ENCODE data around the gene OVCA2. TPM values are rescaled to one million over a fixed set of nuclear protein-coding genes. Genes with fewer than 3 reads are reported as not detected.

OVCA2 gene
- total RNA-seq, 4 donors from 2014 or later = 32.4 to 49.0 (median 37.8) TPM

- no peaks in the 10 kb centered on the region for H3K9me3 ChIP-seq
- H3K4me1 ChIP-seq = peaks cover 4 to 33% (median 7%) of the 10 kb centered on the region in 4 donors
- no peak overlapping the region for H3K4me3 ChIP-seq
- H3K36me3 ChIP-seq = no peaks in the 10 kb centered on the region
- H3K27me3 ChIP-seq = no peaks in the 10 kb centered on the region
- H3K27ac ChIP-seq = no peak overlapping the region
- DNase-seq = no peak
- no peak for TF ChIP-seq POLR2A (IDR thresholded peaks at IDR 0.05)
These were observed 45.0 kb upstream of the OVCA2 start for GRCh38 chr17:1996800-1997288.

DNA sequence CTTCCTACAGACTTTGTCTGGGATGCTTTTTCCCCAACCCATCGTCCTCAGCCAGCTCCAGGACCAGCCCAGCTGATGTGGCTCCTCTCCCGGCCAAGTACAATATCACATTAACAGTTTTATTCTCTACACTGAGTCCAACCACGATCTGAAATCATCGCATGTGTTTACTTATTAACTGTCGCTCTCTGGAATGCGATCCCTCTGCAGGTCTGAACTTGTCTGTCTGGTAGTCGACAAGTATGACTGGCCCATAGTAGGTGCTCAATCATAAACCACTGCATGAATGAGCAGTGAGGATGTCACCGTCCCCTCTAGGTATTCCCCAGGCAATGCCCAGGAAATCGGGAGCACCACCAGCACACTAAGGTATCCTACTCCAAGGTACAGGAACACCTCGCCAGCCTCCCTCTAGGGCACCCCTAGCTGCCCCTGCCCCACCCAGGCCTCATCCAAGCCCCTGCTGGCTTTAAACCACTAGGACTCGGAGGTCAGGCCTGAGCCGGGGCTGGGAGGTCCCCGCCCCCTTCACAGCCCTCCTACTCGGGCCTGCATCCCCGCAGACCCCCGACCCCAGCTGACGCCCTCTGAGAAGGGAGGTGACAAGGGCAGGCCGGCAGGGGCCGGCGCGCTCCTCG is 44.4 kb upstream of the OVCA2 start:
- DNase-seq = no peak
- no peaks in the 10 kb centered on the region for H3K27me3 ChIP-seq
- H3K4me3 ChIP-seq = peak overlapping the region in 3 of 4 donors; percentile 30 to 76 (median 66)
- TF ChIP-seq CTCF (IDR thresholded peaks at IDR 0.05) (peak in 2 of 6 experiments; percentile 5 to 23), POLR2A (IDR thresholded peaks at IDR 0.05) (no peak)
- H3K9me3 ChIP-seq = no peaks in the 10 kb centered on the region
- peaks cover 4 to 33% (median 7%) of the 10 kb centered on the region in 4 donors for H3K4me1 ChIP-seq
- peak overlapping the region in 2 of 4 donors; percentile 52 to 72 for H3K27ac ChIP-seq
- no peaks in the 10 kb centered on the region for H3K36me3 ChIP-seq

DNA sequence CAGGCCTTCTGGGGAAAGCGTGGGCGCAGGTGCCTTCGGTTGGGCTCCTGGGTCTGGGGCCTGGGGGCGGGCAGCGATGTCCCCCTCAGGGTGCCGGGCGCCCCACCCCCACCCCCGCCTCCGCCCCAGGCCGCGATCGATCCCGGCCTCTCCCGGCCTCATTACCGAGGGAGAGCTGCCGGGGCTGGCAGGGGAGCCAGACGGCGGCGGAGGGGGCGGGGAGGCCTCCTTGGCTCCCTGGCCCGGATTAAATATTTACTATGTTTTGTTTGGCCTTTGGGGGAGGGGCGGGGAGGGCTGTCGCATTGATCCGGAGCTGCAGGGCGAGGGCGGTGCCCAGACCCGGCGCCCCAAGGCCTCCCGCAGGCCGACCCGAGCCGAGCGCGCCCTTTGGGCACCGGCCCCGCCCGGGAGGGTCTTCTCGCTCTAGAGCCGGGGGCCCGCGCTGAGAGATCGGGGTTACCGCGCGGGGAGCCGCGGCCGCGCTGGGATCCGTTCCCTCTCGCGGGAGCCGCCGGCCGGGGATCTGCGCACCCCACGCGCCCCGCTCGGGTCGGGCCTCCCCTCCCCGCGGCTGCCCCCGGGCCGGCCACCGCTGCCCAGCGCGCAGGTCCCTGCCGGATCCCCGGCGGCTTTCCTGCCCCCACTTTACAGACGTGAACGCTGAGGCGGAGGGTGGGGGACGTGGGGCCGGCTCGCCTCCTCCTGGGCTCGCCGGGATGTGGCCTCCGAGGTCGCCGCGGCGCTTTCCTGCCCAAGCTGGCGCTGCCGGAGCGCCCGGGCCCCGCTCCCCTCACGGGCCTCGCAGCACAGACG is 43.7 kb upstream of the OVCA2 start:
- Histone ChIP-seq H3K4me1 (peaks cover 4 to 33% (median 7%) of the 10 kb centered on the region in 4 donors), H3K4me3 (peak overlapping the region; percentile 15 to 76 (median 48)), H3K9me3 (no peaks in the 10 kb centered on the region), H3K36me3 (no peaks in the 10 kb centered on the region), H3K27ac (peak overlapping the region in 2 of 4 donors; percentile 52 to 72), H3K27me3 (no peaks in the 10 kb centered on the region)
- peak in 2 of 3 donors; percentile 77 to 81 for DNase-seq
- TF ChIP-seq POLR2A (IDR thresholded peaks at IDR 0.05) = peak in 1 of 2 donors; percentile 30
- TF ChIP-seq CTCF (IDR thresholded peaks at IDR 0.05) = no peak

GRCh38 chr17:1999557-2000251 is 42.1 kb upstream of the OVCA2 start:
- Histone ChIP-seq H3K36me3 (no peaks in the 10 kb centered on the region), H3K4me1 (peaks cover 4 to 33% (median 7%) of the 10 kb centered on the region in 4 donors), H3K27ac (peak overlapping the region in 2 of 4 donors; percentile 44 to 73), H3K27me3 (no peaks in the 10 kb centered on the region), H3K4me3 (no peak overlapping the region), H3K9me3 (no peaks in the 10 kb centered on the region)
- no peak for TF ChIP-seq CTCF (IDR thresholded peaks at IDR 0.05)
- no peak for TF ChIP-seq POLR2A (IDR thresholded peaks at IDR 0.05)
- DNase-seq = peak in 2 of 3 donors; percentile 76 to 79

DNA sequence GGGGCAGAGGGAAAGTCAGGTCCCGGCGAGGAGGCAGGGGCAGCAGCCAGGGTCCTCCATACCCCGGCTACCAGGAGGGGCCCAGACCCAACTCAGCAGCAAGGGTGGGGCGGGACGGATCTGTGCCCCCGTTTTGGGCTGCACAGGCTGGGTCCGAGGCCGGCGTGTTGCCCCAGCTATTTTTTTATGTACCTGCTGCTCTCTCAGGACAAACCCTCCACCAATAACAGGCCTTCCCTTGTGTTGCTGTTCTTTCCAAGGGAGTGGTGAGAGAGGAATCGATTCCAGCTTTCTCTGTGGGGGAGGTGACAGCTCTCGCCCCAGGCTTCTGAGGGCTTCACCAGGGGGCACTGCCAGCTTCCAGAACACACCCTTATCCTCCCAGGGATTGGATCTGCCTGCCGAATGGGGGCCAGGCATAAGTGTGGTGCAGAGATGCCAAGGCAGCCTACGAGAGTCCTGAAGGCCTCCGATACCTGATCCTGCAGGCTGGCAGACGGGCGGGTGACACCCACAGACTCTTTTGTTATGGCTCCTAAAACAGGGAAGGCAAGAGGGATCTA is 39.0 kb upstream of the OVCA2 start:
- Histone ChIP-seq H3K4me1 (peaks cover 4 to 25% (median 6%) of the 10 kb centered on the region in 4 donors), H3K4me3 (no peak overlapping the region), H3K27me3 (no peaks in the 10 kb centered on the region), H3K27ac (no peak overlapping the region), H3K9me3 (no peaks in the 10 kb centered on the region), H3K36me3 (no peaks in the 10 kb centered on the region)
- TF ChIP-seq POLR2A (IDR thresholded peaks at IDR 0.05) = no peak
- no peak for TF ChIP-seq CTCF (IDR thresholded peaks at IDR 0.05)
- no peak for DNase-seq
